Mesenteric fat pad (tissue), 1 donor: ENCODE data around the gene ZNF454. TPM values are rescaled to one million over a fixed set of nuclear protein-coding genes. Genes with fewer than 3 reads are reported as not detected.

Experiments used
- DNase-seq: peaks from one replicate; pipeline ENCODE4 v3.0.0-alpha.2; 2020; ENCODE audit warnings: low spot score
- long read RNA-seq: library from polyadenylated mRNA; unstranded; transcript quantifications from one replicate; pipeline ENCODE4 v2.0.0, GENCODE V29; 2020
- total RNA-seq: library from RNA; stranded (reverse); fragmentation: NEBNext Ultra II Directional; extraction: Animal tissue kit (Norgen Biotek cat#: 25700); gene quantifications from one replicate; pipeline ENCODE4 v1.2.1, GENCODE V29; 2021
- donor health status: DM: yes; HTN: yes; CAD: no.

Gene ZNF454
- 1.8 TPM for total RNA-seq
- long read RNA-seq, partial matches to known transcripts = 0 of 7 reads
- long read RNA-seq, other reads (novel, unspliced or antisense) = 3 of 7 reads

DNA sequence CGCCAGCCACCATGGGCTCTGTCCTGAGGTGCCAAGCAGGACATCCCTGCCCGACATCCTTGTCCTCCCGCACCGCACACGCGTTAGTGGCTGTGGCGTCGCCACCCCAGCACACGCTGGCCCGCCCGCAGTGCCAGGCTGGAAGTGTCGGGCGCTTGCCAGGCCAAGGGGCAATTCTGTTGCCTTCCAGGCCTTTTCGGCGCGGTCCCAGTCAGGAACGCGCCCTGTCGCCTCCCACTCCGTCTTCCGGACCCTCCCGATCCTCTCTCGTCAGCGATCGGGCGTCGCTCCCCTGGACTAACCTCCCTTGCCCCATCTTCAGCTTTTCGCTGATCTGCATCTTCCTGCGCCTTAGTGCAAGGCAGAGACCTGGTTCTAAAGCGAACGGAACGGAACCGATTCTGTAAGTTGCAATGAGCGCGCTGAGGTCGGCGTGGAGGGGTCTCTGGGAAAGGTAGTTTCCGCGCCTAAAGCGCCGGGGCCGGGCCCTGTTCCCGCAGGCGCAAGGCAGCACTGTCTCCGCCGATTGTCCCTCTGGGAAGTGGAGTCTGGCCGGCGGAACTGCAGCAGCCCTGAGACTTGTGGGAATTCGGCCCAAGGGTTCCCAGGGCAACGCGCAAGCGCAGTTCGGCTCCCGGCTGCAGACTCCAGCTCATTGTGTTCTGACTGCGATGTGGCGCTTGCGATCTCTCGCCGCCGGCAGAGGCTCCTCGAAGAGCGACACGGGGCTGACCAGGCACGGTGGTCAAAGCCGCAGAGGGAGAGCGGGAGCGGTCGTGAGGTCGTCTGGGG, at the start of gene ZNF454:
Gene ZNF454, plus strand, starts transcription at position 630 of the 792 bp plus-strand sequence. CDS start 1,594 bp downstream, outside the sequence.
- DNase-seq = peak; percentile 93

DNA sequence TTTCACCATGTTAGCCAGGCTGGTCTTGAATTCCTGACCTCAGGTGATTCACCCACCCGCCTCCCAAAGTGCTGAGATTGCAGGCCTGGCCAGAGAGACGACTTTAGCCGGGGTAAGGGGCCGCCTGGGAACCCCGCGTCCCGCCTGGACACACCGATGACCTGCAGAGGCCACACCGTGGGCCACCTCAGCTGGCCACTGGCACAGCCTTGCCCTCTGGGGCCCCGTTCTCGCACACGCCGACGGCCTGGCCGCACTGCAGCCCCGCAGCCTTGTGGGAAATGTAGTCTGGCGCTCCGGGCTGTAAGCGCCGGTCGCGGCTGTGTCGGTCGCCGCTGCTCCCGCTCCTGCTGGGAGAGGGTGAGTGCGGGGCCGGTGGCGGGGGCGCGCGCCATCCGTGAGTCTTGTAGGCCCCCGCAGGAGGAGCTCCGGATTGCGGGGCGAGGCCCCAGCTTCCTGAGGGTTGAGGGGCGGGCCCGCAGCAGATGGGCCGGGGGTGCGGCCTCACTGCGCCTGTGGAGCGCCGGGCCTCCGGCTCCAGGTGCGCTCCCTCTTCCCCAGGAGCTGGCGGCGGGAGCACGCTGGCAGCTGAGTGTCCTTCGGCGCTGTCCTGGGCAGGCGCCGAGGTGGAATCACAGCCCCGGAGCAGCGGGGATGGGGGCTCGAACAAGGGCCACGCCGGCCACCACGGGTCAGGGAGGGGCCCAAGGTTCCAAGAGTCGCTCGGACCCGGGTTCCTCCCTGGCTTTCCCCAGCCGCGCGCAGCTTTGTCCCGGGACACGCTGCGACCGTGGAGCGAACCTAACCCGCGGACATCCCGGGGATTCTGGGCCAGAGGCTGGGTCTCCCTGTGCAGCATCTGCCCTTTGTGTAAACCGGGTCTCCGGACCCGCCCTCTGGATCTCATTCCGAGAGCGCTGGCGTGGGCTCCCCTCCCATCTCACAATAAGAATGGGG, 45.1 kb upstream of the ZNF454 start, which contains the start of gene ZFP2:
Gene ZFP2, plus strand, starts transcription at position 299 of the 957 bp plus-strand sequence. CDS start 35,401 bp downstream, outside the sequence.
- DNase-seq = no peak

DNA sequence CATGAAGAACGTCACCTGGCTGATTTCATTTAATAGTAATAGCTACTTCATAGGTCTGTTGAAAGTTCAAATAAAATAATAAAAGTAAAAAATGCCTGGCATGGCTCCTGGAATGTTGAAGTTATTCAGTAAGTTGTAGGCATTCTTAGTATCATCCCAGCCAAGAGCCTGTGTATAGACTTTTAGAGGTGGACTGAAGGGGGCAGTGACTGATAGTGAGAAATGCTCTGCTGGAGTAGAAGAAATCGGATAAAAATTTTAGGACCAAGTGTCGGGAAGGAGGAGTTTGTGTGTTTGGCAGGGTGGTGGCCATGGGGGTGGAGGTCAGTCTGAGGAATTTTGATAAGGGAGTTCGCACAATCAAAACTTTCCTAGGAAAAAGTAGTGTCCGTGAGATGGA, 41.7 kb upstream of the ZNF454 start:
- DNase-seq = no peak

DNA sequence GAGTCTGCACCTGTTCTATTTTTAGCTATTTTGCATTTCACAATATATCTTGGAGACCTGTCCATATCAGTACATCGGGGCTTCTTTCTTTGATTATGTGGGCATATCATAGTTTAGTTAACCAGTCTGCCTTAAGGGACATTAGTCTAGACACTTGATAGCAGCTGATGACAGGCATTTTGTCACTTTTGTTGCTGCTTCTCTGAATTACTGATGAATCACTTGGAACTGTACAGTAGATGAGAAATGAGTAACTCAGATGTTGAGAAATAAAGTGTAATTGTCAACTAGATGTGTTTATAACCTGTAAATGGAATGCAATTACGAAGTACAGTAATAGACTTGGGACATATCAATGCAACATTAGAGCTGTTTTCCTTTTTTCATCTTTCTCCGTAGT, 38.1 kb upstream of the ZNF454 start:
- no peak for DNase-seq

DNA sequence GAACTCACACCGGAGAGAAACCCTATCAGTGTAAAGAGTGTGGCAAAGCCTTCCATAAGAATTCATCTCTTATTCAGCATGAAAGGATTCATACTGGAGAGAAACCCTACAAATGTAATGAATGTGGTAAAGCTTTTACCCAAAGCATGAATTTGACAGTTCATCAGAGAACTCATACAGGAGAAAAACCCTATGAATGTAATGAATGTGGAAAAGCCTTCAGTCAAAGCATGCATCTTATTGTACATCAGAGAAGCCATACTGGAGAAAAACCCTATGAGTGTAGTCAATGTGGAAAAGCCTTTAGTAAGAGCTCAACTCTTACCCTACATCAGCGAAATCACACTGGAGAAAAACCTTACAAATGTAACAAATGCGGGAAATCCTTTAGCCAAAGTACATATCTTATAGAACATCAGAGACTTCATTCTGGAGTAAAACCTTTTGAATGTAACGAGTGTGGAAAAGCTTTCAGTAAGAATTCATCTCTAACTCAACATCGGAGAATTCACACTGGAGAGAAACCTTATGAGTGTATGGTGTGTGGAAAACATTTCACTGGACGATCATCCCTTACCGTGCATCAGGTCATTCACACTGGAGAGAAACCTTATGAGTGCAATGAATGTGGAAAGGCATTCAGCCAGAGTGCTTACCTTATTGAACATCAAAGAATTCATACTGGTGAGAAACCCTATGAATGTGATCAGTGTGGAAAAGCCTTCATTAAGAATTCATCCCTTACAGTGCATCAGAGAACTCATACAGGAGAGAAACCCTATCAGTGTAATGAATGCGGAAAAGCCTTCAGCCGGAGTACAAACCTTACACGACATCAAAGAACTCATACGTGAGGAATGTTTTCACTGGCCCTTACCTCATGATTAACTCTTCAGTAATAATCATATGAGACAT, 8.9 kb upstream of the ZNF454 start:
- DNase-seq = no peak

GRCh38 chr5:178941361-178941760, 363 bp downstream of the ZNF454 start:
- DNase-seq = no peak

GRCh38 chr5:178965465-178966055, 24.6 kb downstream of the ZNF454 start:
- DNase-seq = no peak

GRCh38 chr5:178981381-178981780, 40.4 kb downstream of the ZNF454 start:
- peak; percentile 62 for DNase-seq

DNA sequence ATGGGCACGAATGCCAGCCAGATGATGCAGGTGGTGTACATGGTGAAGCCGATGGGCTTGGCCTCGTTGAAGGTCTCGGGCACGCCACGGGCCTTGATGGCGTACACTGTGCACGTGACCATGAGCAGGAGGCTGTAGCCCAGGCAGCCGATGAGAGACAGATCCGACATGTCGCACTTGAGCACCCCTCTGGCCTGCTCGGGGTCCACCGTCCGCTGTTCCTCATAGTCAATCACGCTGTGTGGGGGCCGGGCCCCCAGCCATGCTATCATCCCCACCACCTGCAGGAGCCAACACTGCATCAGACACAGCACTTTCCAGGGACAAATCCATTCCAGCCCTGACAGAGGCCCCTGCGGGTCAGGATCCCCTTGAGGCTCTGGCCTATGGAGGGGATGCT, 41.9 kb downstream of the ZNF454 start:
- peak; percentile 79 for DNase-seq

DNA sequence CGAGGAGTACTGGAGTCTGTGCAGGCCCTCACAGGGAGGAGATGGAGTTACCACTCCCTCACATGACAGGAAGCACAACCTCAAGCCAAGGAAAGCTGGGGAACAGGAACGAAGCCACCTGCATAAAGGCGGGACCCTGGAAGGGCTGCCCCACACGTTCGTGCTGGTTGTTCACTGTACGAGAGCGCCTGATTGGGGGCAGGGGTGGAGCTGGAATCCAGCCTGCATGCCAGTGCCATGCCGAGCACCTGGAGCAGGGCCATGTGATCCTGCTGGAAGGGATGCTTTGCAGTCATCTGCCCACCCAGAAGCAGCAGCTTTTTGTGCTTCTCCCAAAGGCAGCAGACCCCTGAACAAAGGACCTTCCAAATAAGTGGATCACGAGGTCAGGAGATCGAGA, 42.7 kb downstream of the ZNF454 start:
- peak; percentile 62 for DNase-seq

- no peak for DNase-seq
Observed at GRCh38 chr5:178984145-178985072, 43.4 kb downstream of the ZNF454 start.

- no peak for DNase-seq
Observed at GRCh38 chr5:178986326-178986960, 45.4 kb downstream of the ZNF454 start.

- no peak for DNase-seq
Observed at GRCh38 chr5:178988436-178989220, 47.6 kb downstream of the ZNF454 start.

DNA sequence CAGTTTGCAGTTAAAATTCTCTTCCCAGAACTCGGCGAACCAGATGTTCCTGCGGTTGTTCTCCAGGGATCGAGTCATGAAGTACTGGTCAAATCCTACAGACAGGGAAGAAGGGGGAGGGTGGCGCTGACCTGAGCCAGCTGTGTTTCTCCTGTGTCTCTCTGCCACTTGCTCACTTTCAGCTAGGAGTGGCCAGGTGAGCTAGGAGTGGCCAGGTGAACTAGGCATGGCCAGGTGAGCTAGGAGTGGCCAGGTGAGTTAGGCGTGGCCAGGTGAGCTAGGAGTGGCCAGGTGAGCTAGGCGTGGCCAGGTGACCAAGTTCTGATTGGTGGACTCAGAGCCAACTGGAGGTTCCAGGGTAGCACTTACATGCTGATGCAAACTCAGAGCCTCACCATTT, 48.3 kb downstream of the ZNF454 start:
- no peak for DNase-seq

DNA sequence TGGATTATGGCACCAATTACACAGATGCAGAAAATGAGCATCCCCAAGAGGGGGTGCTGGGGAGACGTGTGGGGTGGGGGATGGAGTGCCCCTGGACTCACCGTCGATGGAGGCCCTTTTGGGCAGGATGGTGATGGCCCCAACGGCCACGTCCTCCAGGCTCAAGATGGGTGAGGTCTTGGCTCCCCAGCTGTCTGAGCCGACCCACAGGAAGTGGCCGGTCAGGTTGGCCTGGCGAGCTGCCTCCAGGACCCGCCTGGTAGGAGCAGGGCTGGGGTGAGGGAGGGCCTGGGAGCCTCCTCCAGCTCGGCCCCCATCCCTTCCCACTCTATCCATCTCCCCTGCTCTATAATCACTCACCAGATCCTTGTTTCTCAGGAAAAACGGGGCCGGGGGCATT, 49.5 kb downstream of the ZNF454 start:
- DNase-seq = no peak

DNA sequence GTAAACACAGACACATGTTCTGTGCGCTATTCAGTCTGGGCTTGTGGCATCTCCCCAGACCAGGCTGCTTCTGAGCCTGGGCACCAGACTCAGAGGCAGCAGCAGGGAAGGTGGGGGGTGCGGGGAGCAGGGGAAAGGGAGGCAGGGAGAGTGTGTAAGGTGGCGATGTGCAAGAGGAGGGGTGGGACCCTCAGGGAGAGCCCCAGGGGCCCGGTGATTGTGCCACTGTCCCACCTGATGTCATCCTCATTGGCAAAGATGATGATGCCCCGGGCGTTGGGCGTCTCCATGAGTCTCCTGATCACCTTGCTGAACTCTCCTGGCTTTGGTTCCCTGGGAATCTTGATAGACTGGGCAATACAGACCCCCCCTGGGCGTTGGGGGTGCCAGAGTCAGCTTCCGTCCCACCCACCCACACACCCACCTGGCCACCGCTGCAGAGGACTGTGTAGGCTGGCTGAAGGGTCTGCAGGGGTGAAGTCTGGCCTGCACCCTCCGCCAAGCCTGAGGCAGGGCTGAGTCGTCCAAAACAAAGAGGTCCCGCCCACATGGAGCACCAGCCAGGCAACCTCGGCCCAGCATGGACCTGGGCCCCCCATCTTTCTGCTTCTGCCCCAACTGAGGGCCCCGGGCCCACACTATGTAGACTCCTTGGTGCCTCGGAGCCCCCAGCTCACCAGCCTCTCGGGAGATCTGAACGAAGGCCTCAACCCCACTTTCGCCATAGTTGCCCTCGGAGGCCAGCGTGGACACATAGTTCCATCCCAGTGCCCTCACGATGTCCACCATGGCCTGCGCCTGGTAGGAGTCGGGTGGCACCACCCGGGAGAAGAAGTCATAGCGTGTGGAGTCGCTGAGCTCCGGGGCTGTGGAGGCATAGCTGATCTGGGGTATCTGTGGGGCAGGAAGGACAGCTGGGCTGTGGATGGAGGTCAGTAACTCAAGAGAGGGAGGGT, 50.5 kb downstream of the ZNF454 start:
- DNase-seq = no peak
